HG03095 (cell line): ENCODE results near the gene ATP8B3.

Source experiments
- ATAC-seq: cut with Tn5 transposase; IDR thresholded peaks from one replicate; pipeline ENCODE4 v1.9.1; 2021; ENCODE audit warnings: moderate library complexity; ENCODE audit not compliant: unreplicated experiment

Gene ATP8B3

DNA sequence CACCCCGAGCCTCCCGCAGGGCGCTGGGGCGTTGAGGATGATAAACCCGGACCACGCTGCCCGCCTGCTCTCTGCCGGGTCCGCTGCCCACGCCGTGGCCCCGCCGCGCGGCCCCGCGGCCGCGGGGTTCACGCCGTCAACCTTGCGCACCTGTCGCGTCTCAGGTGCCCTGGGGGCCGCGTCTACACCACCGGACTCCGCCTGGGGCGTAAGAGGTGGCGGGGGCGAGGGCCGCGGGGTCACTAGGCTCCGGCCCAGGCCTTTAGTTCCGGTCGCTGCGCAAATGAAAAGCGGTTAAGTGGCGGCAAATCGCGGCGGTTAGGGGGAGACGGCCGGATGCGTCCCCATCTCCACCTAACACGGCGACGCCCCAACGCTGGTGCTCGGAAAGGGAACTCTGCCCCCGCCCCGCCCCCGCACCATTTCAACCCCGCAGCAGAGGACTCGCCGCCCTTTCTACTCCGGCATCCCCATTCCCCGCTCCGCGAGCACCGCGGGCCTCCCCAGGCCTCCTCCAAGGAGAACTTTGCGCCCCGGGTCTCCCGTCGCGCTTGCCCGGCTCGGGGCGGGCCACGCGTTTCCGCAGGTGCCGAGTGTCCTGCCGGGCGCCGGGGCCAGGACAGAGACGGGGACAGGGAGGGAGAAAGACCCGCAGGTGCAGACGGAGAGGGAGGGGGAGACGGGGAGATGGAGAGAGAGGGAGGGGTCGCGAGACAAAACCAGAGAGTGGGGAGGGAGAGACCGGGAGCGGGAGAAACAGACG lies 54.4 kb downstream of the ATP8B3 start:
- no peak for ATAC-seq

DNA sequence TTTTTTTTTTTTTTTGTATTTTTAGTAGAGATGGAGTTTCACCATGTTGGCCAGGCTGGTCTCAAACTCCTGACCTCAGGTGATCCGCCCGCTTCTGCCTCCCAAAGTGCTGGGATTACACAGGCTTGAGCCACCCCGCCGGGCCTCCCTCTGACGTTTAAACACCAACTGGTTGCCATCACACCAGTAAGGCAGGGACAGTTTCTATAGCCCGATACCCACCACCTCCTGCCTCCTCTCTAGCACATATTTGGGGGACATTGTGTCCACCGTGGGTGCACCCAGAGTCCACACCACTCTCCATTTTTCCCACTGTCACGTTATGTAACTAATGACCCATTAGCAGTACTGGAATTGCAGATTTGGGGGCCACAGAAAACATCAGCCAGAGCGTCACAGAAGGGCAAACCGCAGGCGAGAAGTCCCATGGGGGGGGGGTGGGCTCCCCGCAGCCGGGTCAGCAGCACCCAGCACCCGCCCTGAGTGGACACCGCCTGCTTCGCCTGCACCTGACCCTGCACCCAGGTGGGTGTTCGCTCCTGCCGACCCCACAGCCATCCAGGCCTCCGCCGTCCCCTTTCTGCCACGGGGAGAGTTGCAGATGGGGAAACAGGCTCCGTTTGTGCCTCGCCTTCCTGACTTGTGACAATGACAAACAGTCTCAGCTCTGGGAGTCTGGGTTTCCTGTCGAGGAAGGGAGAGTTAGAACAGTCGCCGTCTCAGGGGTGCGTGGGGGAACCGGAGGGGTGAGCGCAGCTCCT lies 55.2 kb downstream of the ATP8B3 start:
- no peak for ATAC-seq

GRCh38 chr19:1756264-1756663 lies 55.8 kb downstream of the ATP8B3 start:
- ATAC-seq: no peak

- ATAC-seq: no peak
Measured at GRCh38 chr19:1755467-1756171, 56.5 kb downstream of the ATP8B3 start.

DNA sequence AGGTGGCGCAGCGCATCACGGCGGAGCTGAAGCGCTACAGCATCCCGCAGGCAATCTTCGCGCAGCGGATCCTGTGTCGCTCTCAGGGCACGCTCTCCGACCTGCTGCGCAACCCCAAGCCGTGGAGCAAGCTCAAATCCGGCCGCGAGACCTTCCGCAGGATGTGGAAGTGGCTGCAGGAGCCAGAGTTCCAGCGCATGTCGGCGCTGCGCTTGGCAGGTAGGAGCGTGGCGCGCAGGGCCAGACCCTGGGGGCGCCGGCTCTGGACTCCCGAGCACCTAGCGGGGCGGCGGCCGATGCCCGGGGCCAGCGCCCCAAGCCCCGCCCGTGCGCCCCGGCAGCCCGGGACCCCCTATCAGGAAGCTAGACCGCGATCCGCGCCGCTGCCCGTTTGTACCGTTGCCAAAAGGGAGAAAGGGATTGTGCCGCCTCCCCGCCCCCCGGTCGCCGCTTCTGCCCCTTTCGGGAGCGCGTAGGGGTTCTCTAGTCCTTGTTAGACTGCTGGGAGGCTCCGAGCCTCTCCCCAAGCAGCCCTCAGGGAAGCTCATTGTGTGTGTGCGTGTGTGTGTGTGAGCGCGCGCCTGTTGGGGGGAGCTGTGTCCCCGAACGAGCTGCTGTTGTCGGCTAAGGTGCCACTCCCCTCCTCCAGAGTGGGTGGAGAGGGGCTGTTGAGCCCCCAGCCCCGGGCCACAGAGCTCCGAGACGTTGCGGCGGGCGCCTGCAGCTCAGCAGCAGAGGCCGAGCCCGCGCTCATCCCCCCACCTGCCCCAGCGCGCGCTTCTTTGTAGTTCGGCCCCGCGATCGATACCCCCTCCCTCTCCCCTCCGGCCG lies 57.2 kb downstream of the ATP8B3 start:
- no peak for ATAC-seq

- no peak for ATAC-seq
Measured at GRCh38 chr19:1754018-1754635, 57.9 kb downstream of the ATP8B3 start.

DNA sequence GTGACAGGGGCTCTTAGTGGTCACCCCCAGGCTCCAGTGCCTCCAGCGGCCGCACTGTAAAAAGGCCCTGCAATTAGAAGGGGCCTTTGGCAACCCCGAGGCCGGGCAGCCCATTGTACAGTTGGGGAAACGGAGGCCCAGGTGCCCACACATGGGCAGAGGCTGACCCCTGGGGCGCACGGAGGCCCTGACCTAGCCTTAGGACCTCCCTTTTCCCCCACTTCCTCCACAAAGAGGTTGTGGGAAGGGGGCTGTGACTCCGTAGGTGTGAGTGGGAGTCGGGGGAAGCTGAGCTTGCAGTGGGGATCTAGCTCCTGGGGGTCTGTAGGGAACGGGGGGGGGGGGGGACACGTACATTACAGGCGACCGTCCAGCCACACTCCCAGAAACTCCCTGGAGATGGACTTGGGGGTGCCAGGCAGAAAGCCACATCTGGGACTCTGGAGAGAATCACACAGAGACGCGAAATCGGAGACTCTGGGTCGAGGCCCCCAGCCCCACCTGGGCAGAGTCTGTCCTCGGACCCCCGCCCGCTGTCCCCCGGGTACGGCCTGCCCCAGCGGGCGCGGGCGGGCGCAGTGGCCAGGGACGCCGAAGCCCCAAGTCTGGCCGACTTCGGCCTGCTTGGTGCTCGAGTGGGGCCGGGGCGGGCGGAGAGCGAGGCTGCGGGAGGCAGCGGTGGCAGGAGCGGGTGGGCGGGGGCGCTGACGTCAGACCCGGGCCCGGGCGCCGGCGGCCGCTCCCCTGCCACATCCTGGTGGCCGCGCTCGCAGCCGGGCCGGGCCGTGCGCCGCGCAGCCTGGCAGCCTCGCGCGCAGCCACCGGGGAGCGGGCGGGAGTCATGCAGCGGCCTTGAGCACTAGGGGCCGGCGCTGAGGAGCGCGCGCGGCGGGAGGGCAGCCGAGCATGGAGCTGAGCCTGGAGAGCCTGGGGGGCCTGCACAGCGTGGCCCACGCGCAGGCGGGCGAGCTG lies 59.0 kb downstream of the ATP8B3 start, which contains the start of gene ONECUT3:
ONECUT3 (plus strand) TSS at position 750 of the 972 bp plus-strand sequence; CDS start at position 907, 157 bp downstream.
- ATAC-seq: no peak

- ATAC-seq: no peak
Measured at GRCh38 chr19:1752009-1752756, 59.9 kb downstream of the ATP8B3 start.

DNA sequence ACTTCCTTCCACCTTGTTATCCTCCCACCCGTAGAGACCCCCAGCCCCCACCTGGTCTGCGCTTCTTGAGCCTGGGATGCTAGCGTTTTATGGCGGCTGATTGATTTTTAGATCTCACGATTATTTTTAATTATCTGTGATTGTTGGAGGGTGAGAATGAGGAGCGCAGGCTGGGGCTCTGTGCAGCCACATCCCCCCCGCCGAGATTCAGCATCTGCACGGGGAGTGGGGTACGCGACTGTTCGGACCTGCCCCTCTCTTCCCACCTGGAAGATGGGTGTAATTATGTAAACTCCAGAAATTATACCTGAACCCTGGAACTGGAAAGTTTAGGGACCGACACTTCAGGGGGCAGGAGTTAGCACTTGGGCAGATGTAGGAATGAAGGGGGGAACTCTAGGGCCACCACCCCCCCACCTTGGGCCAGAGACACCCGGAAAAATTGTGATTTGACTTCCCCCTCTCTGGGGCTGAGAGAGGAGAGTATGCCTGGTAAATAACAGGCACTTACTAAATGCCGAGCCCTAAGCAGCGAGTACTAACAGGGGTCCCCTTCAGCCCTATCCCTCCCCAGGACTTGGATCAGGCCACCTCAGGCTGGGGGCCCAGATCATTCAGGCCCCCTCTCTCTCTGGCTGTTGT lies 60.6 kb downstream of the ATP8B3 start:
- ATAC-seq: no peak

DNA sequence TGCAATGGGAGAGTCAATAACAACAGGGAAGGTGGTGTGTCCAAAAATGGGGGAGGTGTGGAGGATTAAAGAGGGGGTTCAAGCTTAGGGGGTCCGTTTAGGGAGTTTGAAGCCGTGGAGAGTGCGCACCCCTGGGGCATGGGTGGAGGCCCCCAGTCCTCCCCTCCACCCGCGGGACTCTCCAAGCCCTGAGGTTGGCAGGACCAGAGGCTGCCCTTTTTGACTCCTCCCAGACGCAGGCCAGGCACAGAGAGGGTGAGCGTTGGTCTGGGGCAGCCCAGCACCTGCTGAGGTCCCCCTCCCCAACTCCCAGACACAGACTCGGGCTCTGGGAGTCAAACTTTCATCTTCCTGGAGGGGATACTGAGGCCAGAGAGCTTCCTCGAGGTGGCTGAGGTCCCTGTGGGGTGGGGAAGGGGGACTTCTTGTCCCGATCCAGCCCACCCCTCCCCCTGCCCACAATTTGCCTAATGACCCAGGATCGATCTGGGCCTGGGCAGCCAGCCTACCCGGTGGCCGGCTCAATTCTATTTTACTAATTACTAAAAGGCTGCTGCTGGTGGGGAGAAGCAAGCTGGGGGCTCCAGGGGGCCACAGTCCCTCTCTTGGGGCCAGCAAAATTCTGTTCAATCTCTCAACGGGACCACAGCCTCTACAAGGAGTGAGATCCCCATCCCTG lies 61.6 kb downstream of the ATP8B3 start:
- ATAC-seq: no peak

DNA sequence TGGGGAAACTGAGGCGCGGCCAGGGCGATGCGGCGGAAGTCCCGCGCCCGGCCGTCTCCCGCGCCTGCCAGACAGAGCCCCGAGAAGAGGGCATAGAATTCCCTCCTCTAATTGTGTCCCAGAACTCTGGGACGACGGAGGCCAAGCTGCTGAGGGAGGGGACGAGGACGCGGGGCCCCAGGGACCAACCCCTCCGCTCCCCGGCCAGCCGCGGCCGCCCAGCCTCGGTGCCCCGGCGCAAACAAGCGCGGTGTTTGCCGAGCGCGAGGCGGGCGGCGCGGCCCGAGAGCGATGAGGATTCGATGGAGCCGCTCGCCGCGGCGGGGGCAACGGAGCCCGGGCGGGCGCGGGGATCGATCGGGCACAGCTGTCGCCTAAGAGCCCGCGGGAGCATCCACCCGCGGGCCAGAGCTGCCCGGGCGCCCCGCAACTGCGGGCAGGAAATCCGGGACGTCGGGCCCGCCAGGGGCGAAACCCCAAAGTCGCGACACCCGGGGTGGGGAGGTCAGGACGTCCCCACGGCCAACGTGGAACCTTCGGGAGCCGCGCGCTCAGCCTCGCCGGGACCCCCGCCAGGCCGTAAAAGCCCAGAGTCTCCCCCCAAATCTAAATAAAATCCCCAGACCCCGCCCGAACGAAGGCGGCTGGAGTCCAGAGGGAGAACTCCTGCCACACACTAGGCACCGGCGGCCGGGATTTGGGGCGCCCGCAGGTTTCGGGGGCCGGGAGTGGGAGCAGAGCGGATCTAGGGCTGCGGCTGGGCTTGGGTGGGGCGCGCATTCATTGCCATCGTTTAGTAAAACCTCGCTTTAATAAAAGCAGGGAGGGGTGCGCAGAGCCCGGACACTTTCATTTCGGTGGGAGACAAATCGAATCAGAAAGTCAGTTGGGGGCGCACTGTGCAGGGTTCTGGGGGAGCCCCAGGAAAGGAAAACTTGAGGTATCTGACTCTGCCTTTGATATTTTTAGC lies 62.4 kb downstream of the ATP8B3 start:
- no peak for ATAC-seq

DNA sequence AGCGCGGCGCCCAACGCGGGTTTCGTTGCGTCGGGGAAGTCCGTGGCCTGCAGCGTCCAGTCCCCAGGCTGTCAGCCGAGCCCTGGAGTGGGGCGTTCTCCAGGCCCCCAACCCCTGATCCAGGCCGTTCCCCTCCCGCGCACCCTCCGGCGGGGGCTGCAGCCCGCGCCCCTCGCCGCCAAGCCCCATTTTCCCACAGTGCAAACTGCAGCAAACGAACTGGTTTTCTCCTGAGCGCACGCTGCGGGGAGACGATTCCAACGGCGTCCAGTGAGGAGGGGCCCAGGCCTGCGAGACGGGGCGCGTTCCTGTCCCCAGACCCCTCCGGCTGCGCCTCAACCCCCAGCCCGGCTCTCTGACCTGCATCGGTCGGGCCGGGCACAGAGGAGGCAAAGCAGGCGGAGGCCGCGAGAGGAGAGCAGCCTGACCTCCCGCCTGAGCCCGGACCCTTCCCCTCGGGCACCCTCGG lies 63.2 kb downstream of the ATP8B3 start:
- ATAC-seq: no peak

DNA sequence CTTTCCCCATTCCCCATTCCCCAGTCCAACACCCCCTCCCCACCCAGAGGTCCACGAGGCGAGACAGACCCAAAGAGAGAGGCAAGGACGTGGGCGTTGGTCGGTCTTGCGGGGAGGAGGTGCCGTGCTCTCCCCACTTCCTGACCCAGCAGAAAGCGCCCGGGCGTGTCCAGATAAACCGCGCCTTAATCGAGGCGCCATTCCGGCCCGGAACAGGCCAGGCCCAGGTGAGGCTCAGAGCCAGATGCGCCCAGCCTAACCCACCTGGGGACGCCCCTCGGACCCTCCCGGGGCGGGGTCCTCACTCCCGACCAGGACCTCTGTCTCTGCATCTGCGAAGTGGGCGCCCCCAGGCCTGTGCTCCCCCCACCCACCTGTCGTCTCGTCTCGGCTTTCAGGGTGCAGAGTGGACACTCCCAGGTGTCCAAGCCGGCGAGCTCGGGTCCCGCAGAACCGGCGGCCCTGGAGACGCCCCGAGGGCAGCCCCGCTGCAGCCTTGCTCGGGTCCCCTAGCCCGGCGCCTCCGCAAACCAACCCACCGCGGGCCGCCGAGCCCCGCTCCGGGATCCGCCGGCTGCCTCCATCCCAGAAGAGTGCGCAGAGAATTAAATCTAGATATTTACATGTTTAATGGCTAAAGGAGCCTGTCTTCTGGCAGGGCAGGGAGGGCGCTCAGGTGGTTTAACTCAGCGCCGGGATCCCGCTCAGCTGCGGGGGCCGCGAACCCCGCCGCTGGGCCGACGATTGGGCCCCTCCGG lies 63.8 kb downstream of the ATP8B3 start:
- no peak for ATAC-seq

- ATAC-seq: no peak
Measured at GRCh38 chr19:1747285-1748114, 64.6 kb downstream of the ATP8B3 start.
